ENCODE results near the gene CDKAL1.
"Not testable (repeated sequence)": the region's sequence is repeated elsewhere in the genome, so short reads cannot be mapped to it uniquely, and the experiment has no call there.

Gene CDKAL1

GRCh38 chr6:20633566-20634340 lies 99.5 kb downstream of the CDKAL1 start:
- H3K4me3 ChIP-seq (ENCODE audit: low read depth, low read length), result no peak overlapping the region
- H2AFZ ChIP-seq (ENCODE audit: low read length, unreplicated experiment), result no peak overlapping the region
- H3K36me3 ChIP-seq (ENCODE audit: insufficient read depth, low read length), result no peaks in the 10 kb centered on the region
- H3K79me2 ChIP-seq (ENCODE audit: control insufficient read depth, insufficient read depth, low read length, unreplicated experiment), result no peaks in the 10 kb centered on the region
- no peak overlapping the region for H3K27ac ChIP-seq (ENCODE audit: low read depth, low read length)
- peaks cover 3% of the 10 kb centered on the region for H3K4me1 ChIP-seq (ENCODE audit: control insufficient read depth, insufficient read depth, low read length, unreplicated experiment)
- no peaks in the 10 kb centered on the region for H3K27me3 ChIP-seq (ENCODE audit: insufficient read depth, low read length)

GRCh38 chr6:20639161-20639560 lies 104.9 kb downstream of the CDKAL1 start:
- H3K4me3 ChIP-seq (ENCODE audit: low read depth, low read length), result no peak overlapping the region
- no peak overlapping the region for H3K27ac ChIP-seq (ENCODE audit: low read depth, low read length)
- H3K27me3 ChIP-seq (ENCODE audit: insufficient read depth, low read length), result no peaks in the 10 kb centered on the region
- no peaks in the 10 kb centered on the region for H3K79me2 ChIP-seq (ENCODE audit: control insufficient read depth, insufficient read depth, low read length, unreplicated experiment)
- no peak overlapping the region for H2AFZ ChIP-seq (ENCODE audit: low read length, unreplicated experiment)
- no peaks in the 10 kb centered on the region for H3K36me3 ChIP-seq (ENCODE audit: insufficient read depth, low read length)
- peaks cover 9% of the 10 kb centered on the region for H3K4me1 ChIP-seq (ENCODE audit: control insufficient read depth, insufficient read depth, low read length, unreplicated experiment)

- H3K27ac ChIP-seq (ENCODE audit: low read depth, low read length), result no peak overlapping the region
- no peak overlapping the region for H3K4me3 ChIP-seq (ENCODE audit: low read depth, low read length)
- H3K79me2 ChIP-seq (ENCODE audit: control insufficient read depth, insufficient read depth, low read length, unreplicated experiment), result no peaks in the 10 kb centered on the region
- H3K27me3 ChIP-seq (ENCODE audit: insufficient read depth, low read length), result no peaks in the 10 kb centered on the region
- no peaks in the 10 kb centered on the region for H3K36me3 ChIP-seq (ENCODE audit: insufficient read depth, low read length)
- H3K4me1 ChIP-seq (ENCODE audit: control insufficient read depth, insufficient read depth, low read length, unreplicated experiment), result peaks cover 12% of the 10 kb centered on the region
- H2AFZ ChIP-seq (ENCODE audit: low read length, unreplicated experiment), result no peak overlapping the region
These were observed 105.9 kb downstream of the CDKAL1 start for GRCh38 chr6:20640181-20640580.

- H2AFZ ChIP-seq (ENCODE audit: low read length, unreplicated experiment), result no peak overlapping the region
- H3K27ac ChIP-seq (ENCODE audit: low read depth, low read length), result no peak overlapping the region
- H3K27me3 ChIP-seq (ENCODE audit: insufficient read depth, low read length), result no peaks in the 10 kb centered on the region
- no peaks in the 10 kb centered on the region for H3K79me2 ChIP-seq (ENCODE audit: control insufficient read depth, insufficient read depth, low read length, unreplicated experiment)
- no peaks in the 10 kb centered on the region for H3K36me3 ChIP-seq (ENCODE audit: insufficient read depth, low read length)
- peaks cover 10% of the 10 kb centered on the region for H3K4me1 ChIP-seq (ENCODE audit: control insufficient read depth, insufficient read depth, low read length, unreplicated experiment)
- no peak overlapping the region for H3K4me3 ChIP-seq (ENCODE audit: low read depth, low read length)
These were observed 108.2 kb downstream of the CDKAL1 start for GRCh38 chr6:20642441-20642840.

GRCh38 chr6:20644667-20645370 lies 110.6 kb downstream of the CDKAL1 start:
- peaks cover 10% of the 10 kb centered on the region for H3K4me1 ChIP-seq (ENCODE audit: control insufficient read depth, insufficient read depth, low read length, unreplicated experiment)
- H3K27ac ChIP-seq (ENCODE audit: low read depth, low read length), result no peak overlapping the region
- H3K79me2 ChIP-seq (ENCODE audit: control insufficient read depth, insufficient read depth, low read length, unreplicated experiment), result no peaks in the 10 kb centered on the region
- no peak overlapping the region for H3K4me3 ChIP-seq (ENCODE audit: low read depth, low read length)
- no peak overlapping the region for H2AFZ ChIP-seq (ENCODE audit: low read length, unreplicated experiment)
- no peaks in the 10 kb centered on the region for H3K27me3 ChIP-seq (ENCODE audit: insufficient read depth, low read length)
- no peaks in the 10 kb centered on the region for H3K36me3 ChIP-seq (ENCODE audit: insufficient read depth, low read length)

GRCh38 chr6:20645572-20645971 lies 111.3 kb downstream of the CDKAL1 start:
- H3K79me2 ChIP-seq (ENCODE audit: control insufficient read depth, insufficient read depth, low read length, unreplicated experiment); H3K4me1 ChIP-seq (ENCODE audit: control insufficient read depth, insufficient read depth, low read length, unreplicated experiment); H3K27ac ChIP-seq (ENCODE audit: low read depth, low read length); H2AFZ ChIP-seq (ENCODE audit: low read length, unreplicated experiment); H3K27me3 ChIP-seq (ENCODE audit: insufficient read depth, low read length); H3K4me3 ChIP-seq (ENCODE audit: low read depth, low read length); H3K36me3 ChIP-seq (ENCODE audit: insufficient read depth, low read length): not testable (repeated sequence)

GRCh38 chr6:20647585-20647984 lies 113.3 kb downstream of the CDKAL1 start:
- Histone ChIP-seq H3K79me2 (ENCODE audit: control insufficient read depth, insufficient read depth, low read length, unreplicated experiment) (peaks cover 4% of the 10 kb centered on the region), H3K27me3 (ENCODE audit: insufficient read depth, low read length) (no peaks in the 10 kb centered on the region), H3K27ac (ENCODE audit: low read depth, low read length) (no peak overlapping the region), H3K36me3 (ENCODE audit: insufficient read depth, low read length) (no peaks in the 10 kb centered on the region), H2AFZ (ENCODE audit: low read length, unreplicated experiment) (no peak overlapping the region), H3K4me3 (ENCODE audit: low read depth, low read length) (no peak overlapping the region), H3K4me1 (ENCODE audit: control insufficient read depth, insufficient read depth, low read length, unreplicated experiment) (peaks cover 11% of the 10 kb centered on the region)

- not testable (repeated sequence) for H3K27me3 ChIP-seq (ENCODE audit: insufficient read depth, low read length); H3K27ac ChIP-seq (ENCODE audit: low read depth, low read length); H3K36me3 ChIP-seq (ENCODE audit: insufficient read depth, low read length); H3K4me3 ChIP-seq (ENCODE audit: low read depth, low read length); H2AFZ ChIP-seq (ENCODE audit: low read length, unreplicated experiment); H3K79me2 ChIP-seq (ENCODE audit: control insufficient read depth, insufficient read depth, low read length, unreplicated experiment)
- peaks cover 13% of the 10 kb centered on the region for H3K4me1 ChIP-seq (ENCODE audit: control insufficient read depth, insufficient read depth, low read length, unreplicated experiment)
These were observed 115.6 kb downstream of the CDKAL1 start for GRCh38 chr6:20649696-20650470.

- Histone ChIP-seq H3K27me3 (ENCODE audit: insufficient read depth, low read length) (no peaks in the 10 kb centered on the region), H3K4me1 (ENCODE audit: control insufficient read depth, insufficient read depth, low read length, unreplicated experiment) (peaks cover 19% of the 10 kb centered on the region), H2AFZ (ENCODE audit: low read length, unreplicated experiment) (no peak overlapping the region), H3K27ac (ENCODE audit: low read depth, low read length) (peak overlapping the region; percentile 27; the same call in 1 of the 2 replicates), H3K36me3 (ENCODE audit: insufficient read depth, low read length) (no peaks in the 10 kb centered on the region), H3K79me2 (ENCODE audit: control insufficient read depth, insufficient read depth, low read length, unreplicated experiment) (peaks cover 13% of the 10 kb centered on the region), H3K4me3 (ENCODE audit: low read depth, low read length) (no peak overlapping the region)
These were observed 118.2 kb downstream of the CDKAL1 start for GRCh38 chr6:20652299-20653084.

GRCh38 chr6:20653085-20653479 lies 118.8 kb downstream of the CDKAL1 start:
- H2AFZ ChIP-seq (ENCODE audit: low read length, unreplicated experiment), result no peak overlapping the region

More at GRCh38 chr6:20653085-20653479, 118.8 kb downstream of the CDKAL1 start:
- Histone ChIP-seq H3K4me1 (ENCODE audit: control insufficient read depth, insufficient read depth, low read length, unreplicated experiment) (peaks cover 19% of the 10 kb centered on the region), H3K79me2 (ENCODE audit: control insufficient read depth, insufficient read depth, low read length, unreplicated experiment) (peaks cover 13% of the 10 kb centered on the region), H3K27ac (ENCODE audit: low read depth, low read length) (peak overlapping the region; percentile 27; the same call in 1 of the 2 replicates), H3K4me3 (ENCODE audit: low read depth, low read length) (no peak overlapping the region), H3K36me3 (ENCODE audit: insufficient read depth, low read length) (no peaks in the 10 kb centered on the region), H3K27me3 (ENCODE audit: insufficient read depth, low read length) (no peaks in the 10 kb centered on the region)

Measured in ACC112 (cell line).